ENCODE data around the gene ANKRD13D.

Gene ANKRD13D

GRCh38 chr11:67309661-67310061 is 20.6 kb downstream of the ANKRD13D start:
- H3K36me3 ChIP-seq (ENCODE audit: control insufficient read depth in 2 of 2, insufficient read depth in 2 of 2, low read length in 2 of 2) = peaks cover 3 to 6% of the 10 kb centered on the region in 2 donors
- no peak overlapping the region for H3K9ac ChIP-seq (ENCODE audit: low read length in 2 of 2)
- H3K4me1 ChIP-seq (ENCODE audit: control insufficient read depth, insufficient read depth, low read length) = peaks cover 4% of the 10 kb centered on the region
- no peaks in the 10 kb centered on the region for H3K27me3 ChIP-seq (ENCODE audit: control insufficient read depth in 1 of 2, insufficient read depth in 2 of 2, low read length in 2 of 2)
- H3K9me3 ChIP-seq (ENCODE audit: control insufficient read depth in 2 of 2, low read length in 2 of 2) = no peaks in the 10 kb centered on the region
- H3K27ac ChIP-seq (ENCODE audit: low read length) = no peak overlapping the region
- no peak overlapping the region for H3K4me3 ChIP-seq (ENCODE audit: low read length in 2 of 2)

- Histone ChIP-seq H3K9me3 (ENCODE audit: control insufficient read depth in 2 of 2, low read length in 2 of 2) (no peaks in the 10 kb centered on the region), H3K27ac (ENCODE audit: low read length) (no peak overlapping the region), H3K4me1 (ENCODE audit: control insufficient read depth, insufficient read depth, low read length) (peaks cover under 1% of the 10 kb centered on the region), H3K36me3 (ENCODE audit: control insufficient read depth in 2 of 2, insufficient read depth in 2 of 2, low read length in 2 of 2) (peaks cover 3 to 6% of the 10 kb centered on the region in 2 donors), H3K27me3 (ENCODE audit: control insufficient read depth in 1 of 2, insufficient read depth in 2 of 2, low read length in 2 of 2) (no peaks in the 10 kb centered on the region), H3K4me3 (ENCODE audit: low read length in 2 of 2) (no peak overlapping the region), H3K9ac (ENCODE audit: low read length in 2 of 2) (no peak overlapping the region)
Measured at GRCh38 chr11:67310246-67311050, 21.3 kb downstream of the ANKRD13D start.

DNA sequence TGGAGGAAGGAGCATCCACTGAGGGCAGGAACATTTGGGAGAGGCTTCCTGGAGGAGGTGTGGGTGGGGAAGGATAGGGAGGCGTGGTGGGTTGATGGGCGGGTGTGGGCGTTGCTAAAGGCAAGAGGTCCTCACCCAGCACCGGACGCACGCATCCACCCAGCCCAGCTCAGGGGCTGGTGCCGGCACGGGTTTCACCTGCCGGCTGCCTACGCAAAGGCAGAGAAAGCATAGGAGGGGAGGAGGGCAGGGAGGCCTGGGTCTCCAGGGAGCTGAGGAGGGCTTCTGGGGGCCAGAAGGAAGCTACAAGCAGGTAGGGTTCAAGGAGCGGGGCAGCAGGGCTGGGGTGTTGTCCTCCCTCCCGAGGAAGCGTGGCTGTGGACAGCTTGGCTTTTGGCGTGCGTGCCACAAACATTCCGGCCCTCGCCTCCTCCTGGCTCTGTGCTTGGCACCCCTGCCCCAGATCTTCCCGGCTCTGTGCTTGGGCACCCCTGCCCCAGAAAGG is 22.0 kb downstream of the ANKRD13D start:
- no peaks in the 10 kb centered on the region for H3K4me1 ChIP-seq (ENCODE audit: control insufficient read depth, insufficient read depth, low read length)
- H3K4me3 ChIP-seq (ENCODE audit: low read length in 2 of 2) = no peak overlapping the region
- H3K9me3 ChIP-seq (ENCODE audit: control insufficient read depth in 2 of 2, low read length in 2 of 2) = no peaks in the 10 kb centered on the region
- H3K9ac ChIP-seq (ENCODE audit: low read length in 2 of 2) = no peak overlapping the region
- no peak overlapping the region for H3K27ac ChIP-seq (ENCODE audit: low read length)
- no peaks in the 10 kb centered on the region for H3K27me3 ChIP-seq (ENCODE audit: control insufficient read depth in 1 of 2, insufficient read depth in 2 of 2, low read length in 2 of 2)
- H3K36me3 ChIP-seq (ENCODE audit: control insufficient read depth in 2 of 2, insufficient read depth in 2 of 2, low read length in 2 of 2) = peaks cover 3 to 6% of the 10 kb centered on the region in 2 donors

- Histone ChIP-seq H3K27me3 (ENCODE audit: control insufficient read depth in 1 of 2, insufficient read depth in 2 of 2, low read length in 2 of 2) (no peaks in the 10 kb centered on the region), H3K4me3 (ENCODE audit: low read length in 2 of 2) (no peak overlapping the region), H3K9ac (ENCODE audit: low read length in 2 of 2) (no peak overlapping the region), H3K27ac (ENCODE audit: low read length) (no peak overlapping the region), H3K4me1 (ENCODE audit: control insufficient read depth, insufficient read depth, low read length) (no peaks in the 10 kb centered on the region), H3K36me3 (ENCODE audit: control insufficient read depth in 2 of 2, insufficient read depth in 2 of 2, low read length in 2 of 2) (peaks cover 3 to 6% of the 10 kb centered on the region in 2 donors), H3K9me3 (ENCODE audit: control insufficient read depth in 2 of 2, low read length in 2 of 2) (no peaks in the 10 kb centered on the region)
Measured at GRCh38 chr11:67311556-67312082, 22.5 kb downstream of the ANKRD13D start.

GRCh38 chr11:67312187-67313021 is 23.3 kb downstream of the ANKRD13D start:
- no peak overlapping the region for H3K9ac ChIP-seq (ENCODE audit: low read length in 2 of 2)
- H3K9me3 ChIP-seq (ENCODE audit: control insufficient read depth in 2 of 2, low read length in 2 of 2) = no peaks in the 10 kb centered on the region
- no peak overlapping the region for H3K27ac ChIP-seq (ENCODE audit: low read length)
- H3K36me3 ChIP-seq (ENCODE audit: control insufficient read depth in 2 of 2, insufficient read depth in 2 of 2, low read length in 2 of 2) = peaks cover 3 to 6% of the 10 kb centered on the region in 2 donors
- no peaks in the 10 kb centered on the region for H3K27me3 ChIP-seq (ENCODE audit: control insufficient read depth in 1 of 2, insufficient read depth in 2 of 2, low read length in 2 of 2)
- no peaks in the 10 kb centered on the region for H3K4me1 ChIP-seq (ENCODE audit: control insufficient read depth, insufficient read depth, low read length)
- H3K4me3 ChIP-seq (ENCODE audit: low read length in 2 of 2) = no peak overlapping the region

DNA sequence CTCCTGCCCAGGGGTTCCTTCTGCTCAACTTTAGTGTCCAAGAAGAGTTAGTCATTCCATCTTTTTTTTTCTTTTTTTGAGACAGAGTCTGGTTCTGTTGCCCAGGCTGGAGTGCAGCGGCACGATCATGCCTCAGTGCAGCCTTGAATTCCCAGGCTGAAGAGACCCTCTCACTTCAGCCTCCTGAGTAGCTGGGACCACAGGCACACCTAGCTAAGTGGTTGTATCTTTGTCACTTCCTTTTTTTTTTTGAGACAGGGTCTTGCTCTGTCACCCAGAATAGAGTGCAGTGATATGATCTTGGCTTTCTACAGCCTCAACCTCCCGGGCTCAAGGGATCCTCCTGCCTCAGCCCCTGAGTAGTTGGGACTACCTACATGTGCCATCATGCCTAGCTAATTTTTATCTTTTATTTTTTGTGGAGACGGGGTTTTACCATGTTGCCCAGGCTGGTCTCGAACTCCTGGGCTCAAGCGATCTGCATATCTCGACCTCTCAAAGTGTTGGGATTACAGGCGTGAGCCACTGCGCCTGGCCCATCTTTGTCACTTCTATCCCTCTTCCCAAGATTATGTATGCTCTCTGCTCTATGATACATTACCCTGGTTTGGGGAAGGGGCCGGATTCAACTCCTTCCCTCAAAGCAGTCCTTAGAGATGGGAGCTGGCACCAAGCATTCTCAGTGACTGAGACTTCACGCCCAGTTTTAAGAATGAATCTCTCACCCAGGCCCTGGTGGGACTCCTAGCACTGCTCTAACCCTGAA is 24.2 kb downstream of the ANKRD13D start:
- Histone ChIP-seq H3K27ac (ENCODE audit: low read length) (no peak overlapping the region), H3K4me3 (ENCODE audit: low read length in 2 of 2) (no peak overlapping the region), H3K27me3 (ENCODE audit: control insufficient read depth in 1 of 2, insufficient read depth in 2 of 2, low read length in 2 of 2) (no peaks in the 10 kb centered on the region), H3K9me3 (ENCODE audit: control insufficient read depth in 2 of 2, low read length in 2 of 2) (no peaks in the 10 kb centered on the region), H3K9ac (ENCODE audit: low read length in 2 of 2) (no peak overlapping the region), H3K4me1 (ENCODE audit: control insufficient read depth, insufficient read depth, low read length) (peaks cover 4% of the 10 kb centered on the region), H3K36me3 (ENCODE audit: control insufficient read depth in 2 of 2, insufficient read depth in 2 of 2, low read length in 2 of 2) (peaks cover 3 to 6% of the 10 kb centered on the region in 2 donors)

GRCh38 chr11:67314218-67314617 is 25.1 kb downstream of the ANKRD13D start:
- Histone ChIP-seq H3K36me3 (ENCODE audit: control insufficient read depth in 2 of 2, insufficient read depth in 2 of 2, low read length in 2 of 2) (peaks cover 3% of the 10 kb centered on the region in 2 donors), H3K4me1 (ENCODE audit: control insufficient read depth, insufficient read depth, low read length) (peaks cover 9% of the 10 kb centered on the region), H3K9ac (ENCODE audit: low read length in 2 of 2) (no peak overlapping the region), H3K27me3 (ENCODE audit: control insufficient read depth in 1 of 2, insufficient read depth in 2 of 2, low read length in 2 of 2) (no peaks in the 10 kb centered on the region), H3K4me3 (ENCODE audit: low read length in 2 of 2) (no peak overlapping the region), H3K27ac (ENCODE audit: low read length) (no peak overlapping the region), H3K9me3 (ENCODE audit: control insufficient read depth in 2 of 2, low read length in 2 of 2) (no peaks in the 10 kb centered on the region)

GRCh38 chr11:67315325-67315909 is 26.3 kb downstream of the ANKRD13D start:
- Histone ChIP-seq H3K27ac (ENCODE audit: low read length) (no peak overlapping the region), H3K36me3 (ENCODE audit: control insufficient read depth in 2 of 2, insufficient read depth in 2 of 2, low read length in 2 of 2) (peaks cover 0 to 3% of the 10 kb centered on the region in 2 donors), H3K9ac (ENCODE audit: low read length in 2 of 2) (no peak overlapping the region), H3K27me3 (ENCODE audit: control insufficient read depth in 1 of 2, insufficient read depth in 2 of 2, low read length in 2 of 2) (no peaks in the 10 kb centered on the region), H3K4me3 (ENCODE audit: low read length in 2 of 2) (no peak overlapping the region), H3K4me1 (ENCODE audit: control insufficient read depth, insufficient read depth, low read length) (peaks cover 15% of the 10 kb centered on the region), H3K9me3 (ENCODE audit: control insufficient read depth in 2 of 2, low read length in 2 of 2) (no peaks in the 10 kb centered on the region)

DNA sequence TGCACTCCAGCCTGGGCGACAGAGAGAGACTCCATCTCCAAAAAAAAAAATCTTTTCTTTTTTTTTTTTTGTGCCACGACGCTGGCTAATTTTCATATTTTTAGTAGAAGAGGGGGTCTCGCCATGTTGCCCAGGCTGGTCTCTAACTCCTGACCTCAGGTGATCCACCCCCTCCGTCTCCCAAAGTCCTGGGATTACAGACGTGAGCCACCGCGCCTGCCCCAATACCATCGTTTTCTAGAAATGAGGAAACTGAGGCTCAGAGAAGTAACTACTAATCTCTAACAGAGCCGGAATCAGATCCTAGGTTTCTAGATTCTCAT is 27.7 kb downstream of the ANKRD13D start:
- H3K9ac ChIP-seq (ENCODE audit: low read length in 2 of 2) = peak overlapping the region; percentile 74 to 78
- peaks cover 19% of the 10 kb centered on the region for H3K4me1 ChIP-seq (ENCODE audit: control insufficient read depth, insufficient read depth, low read length)
- no peaks in the 10 kb centered on the region for H3K9me3 ChIP-seq (ENCODE audit: control insufficient read depth in 2 of 2, low read length in 2 of 2)
- peak overlapping the region; percentile 90 to 92 for H3K4me3 ChIP-seq (ENCODE audit: low read length in 2 of 2)
- H3K27ac ChIP-seq (ENCODE audit: low read length) = peak overlapping the region; percentile 82
- peaks cover 0 to 7% of the 10 kb centered on the region in 2 donors for H3K36me3 ChIP-seq (ENCODE audit: control insufficient read depth in 2 of 2, insufficient read depth in 2 of 2, low read length in 2 of 2)
- H3K27me3 ChIP-seq (ENCODE audit: control insufficient read depth in 1 of 2, insufficient read depth in 2 of 2, low read length in 2 of 2) = no peaks in the 10 kb centered on the region
